HL-60 (cell line): ENCODE results near the gene CARD19.
A peak's percentile ranks its signal among the peaks of the same experiment; 100 is the strongest.

Experiments
- DNase-seq, 2 experiments: peaks; one replicate each; pipeline ENCODE4 v3.0.0-alpha.2; 2010 to 2020; ENCODE audit warnings: low read depth in 1 of 2, low spot score in 1 of 2
- H3K27ac ChIP-seq: fragments of 250-450 bp; sonication (Bioruptor Pico); replicated peaks from 2 replicates; pipeline ENCODE4 v1.5.1; 2020; ENCODE audit warnings: mild to moderate bottlenecking, moderate library complexity
- H3K27me3 ChIP-seq: fragments of 250-450 bp; sonication (Bioruptor Pico); 2 replicates; pipeline ENCODE4 v1.5.1; 2021; ENCODE audit warnings: mild to moderate bottlenecking, moderate library complexity; ENCODE audit not compliant: insufficient read depth, poor library complexity, severe bottlenecking
- H3K4me3 ChIP-seq: replicated peaks from 2 replicates; pipeline ENCODE4 v1.5.1; 2011; ENCODE audit warnings: mild to moderate bottlenecking, control low read depth, low read length; ENCODE audit not compliant: insufficient read depth
- GABPA ChIP-seq: IDR thresholded peaks from 2 replicates; pipeline ENCODE4 v1.6.1; 2012; ENCODE audit warnings: low read depth
- POLR2AphosphoS5 ChIP-seq: IDR thresholded peaks from 2 replicates; pipeline ENCODE4 v1.6.1; 2012; ENCODE audit warnings: low read depth
- SPI1 ChIP-seq: IDR thresholded peaks from 2 replicates; pipeline ENCODE4 v1.6.1; 2012; ENCODE audit warnings: low read depth, mild to moderate bottlenecking, borderline replicate concordance
- TF ChIP-seq, protein P1 (sequence below): IDR thresholded peaks from one replicate; pipeline ENCODE4 v1.5.1; 2011; ENCODE audit warnings: low read length, control low read depth, inconsistent platforms; ENCODE audit not compliant: insufficient read depth
- TF ChIP-seq, protein P2 (sequence below): IDR thresholded peaks from 2 replicates; pipeline ENCODE4 v1.6.1; 2012; ENCODE audit warnings: low read depth; ENCODE audit not compliant: insufficient replicate concordance

The CARD19 gene

DNA sequence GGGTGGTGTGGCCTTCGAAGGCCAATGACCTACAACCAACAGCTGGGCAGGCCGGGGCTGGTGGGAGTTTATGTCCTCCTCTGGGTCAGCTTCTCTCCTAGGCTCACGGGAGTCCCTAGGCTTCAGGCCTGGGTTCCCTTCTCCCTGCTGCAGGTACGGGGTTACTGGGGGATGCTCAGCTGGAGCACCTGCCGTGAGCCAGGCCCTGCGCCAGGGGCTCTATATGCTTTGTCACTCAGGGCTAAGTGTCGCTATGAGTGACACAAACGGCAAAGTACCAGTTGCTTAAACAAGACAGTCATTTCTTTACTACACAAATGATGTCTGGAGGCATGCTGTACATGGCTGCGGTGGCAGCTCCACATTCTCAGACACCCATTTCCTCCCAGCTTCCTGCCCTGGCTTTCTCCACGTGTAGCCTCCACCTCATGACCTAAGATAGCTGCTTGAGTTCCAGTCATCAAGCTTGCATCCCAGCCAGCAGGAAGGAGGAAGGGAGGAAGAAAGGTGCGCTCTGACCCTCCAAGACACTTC lies 60.5 kb downstream of the CARD19 start:
- TF ChIP-seq, protein P1, sequence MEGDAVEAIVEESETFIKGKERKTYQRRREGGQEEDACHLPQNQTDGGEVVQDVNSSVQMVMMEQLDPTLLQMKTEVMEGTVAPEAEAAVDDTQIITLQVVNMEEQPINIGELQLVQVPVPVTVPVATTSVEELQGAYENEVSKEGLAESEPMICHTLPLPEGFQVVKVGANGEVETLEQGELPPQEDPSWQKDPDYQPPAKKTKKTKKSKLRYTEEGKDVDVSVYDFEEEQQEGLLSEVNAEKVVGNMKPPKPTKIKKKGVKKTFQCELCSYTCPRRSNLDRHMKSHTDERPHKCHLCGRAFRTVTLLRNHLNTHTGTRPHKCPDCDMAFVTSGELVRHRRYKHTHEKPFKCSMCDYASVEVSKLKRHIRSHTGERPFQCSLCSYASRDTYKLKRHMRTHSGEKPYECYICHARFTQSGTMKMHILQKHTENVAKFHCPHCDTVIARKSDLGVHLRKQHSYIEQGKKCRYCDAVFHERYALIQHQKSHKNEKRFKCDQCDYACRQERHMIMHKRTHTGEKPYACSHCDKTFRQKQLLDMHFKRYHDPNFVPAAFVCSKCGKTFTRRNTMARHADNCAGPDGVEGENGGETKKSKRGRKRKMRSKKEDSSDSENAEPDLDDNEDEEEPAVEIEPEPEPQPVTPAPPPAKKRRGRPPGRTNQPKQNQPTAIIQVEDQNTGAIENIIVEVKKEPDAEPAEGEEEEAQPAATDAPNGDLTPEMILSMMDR = no peak
- TF ChIP-seq, protein P2, sequence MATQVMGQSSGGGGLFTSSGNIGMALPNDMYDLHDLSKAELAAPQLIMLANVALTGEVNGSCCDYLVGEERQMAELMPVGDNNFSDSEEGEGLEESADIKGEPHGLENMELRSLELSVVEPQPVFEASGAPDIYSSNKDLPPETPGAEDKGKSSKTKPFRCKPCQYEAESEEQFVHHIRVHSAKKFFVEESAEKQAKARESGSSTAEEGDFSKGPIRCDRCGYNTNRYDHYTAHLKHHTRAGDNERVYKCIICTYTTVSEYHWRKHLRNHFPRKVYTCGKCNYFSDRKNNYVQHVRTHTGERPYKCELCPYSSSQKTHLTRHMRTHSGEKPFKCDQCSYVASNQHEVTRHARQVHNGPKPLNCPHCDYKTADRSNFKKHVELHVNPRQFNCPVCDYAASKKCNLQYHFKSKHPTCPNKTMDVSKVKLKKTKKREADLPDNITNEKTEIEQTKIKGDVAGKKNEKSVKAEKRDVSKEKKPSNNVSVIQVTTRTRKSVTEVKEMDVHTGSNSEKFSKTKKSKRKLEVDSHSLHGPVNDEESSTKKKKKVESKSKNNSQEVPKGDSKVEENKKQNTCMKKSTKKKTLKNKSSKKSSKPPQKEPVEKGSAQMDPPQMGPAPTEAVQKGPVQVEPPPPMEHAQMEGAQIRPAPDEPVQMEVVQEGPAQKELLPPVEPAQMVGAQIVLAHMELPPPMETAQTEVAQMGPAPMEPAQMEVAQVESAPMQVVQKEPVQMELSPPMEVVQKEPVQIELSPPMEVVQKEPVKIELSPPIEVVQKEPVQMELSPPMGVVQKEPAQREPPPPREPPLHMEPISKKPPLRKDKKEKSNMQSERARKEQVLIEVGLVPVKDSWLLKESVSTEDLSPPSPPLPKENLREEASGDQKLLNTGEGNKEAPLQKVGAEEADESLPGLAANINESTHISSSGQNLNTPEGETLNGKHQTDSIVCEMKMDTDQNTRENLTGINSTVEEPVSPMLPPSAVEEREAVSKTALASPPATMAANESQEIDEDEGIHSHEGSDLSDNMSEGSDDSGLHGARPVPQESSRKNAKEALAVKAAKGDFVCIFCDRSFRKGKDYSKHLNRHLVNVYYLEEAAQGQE = no peak
- TF ChIP-seq GABPA (no peak), POLR2AphosphoS5 (no peak), SPI1 (no peak)
- Histone ChIP-seq H3K4me3 (no peak overlapping the region), H3K27me3 (no peaks in the 10 kb centered on the region), H3K27ac (no peak overlapping the region)
- no peak for DNase-seq

DNA sequence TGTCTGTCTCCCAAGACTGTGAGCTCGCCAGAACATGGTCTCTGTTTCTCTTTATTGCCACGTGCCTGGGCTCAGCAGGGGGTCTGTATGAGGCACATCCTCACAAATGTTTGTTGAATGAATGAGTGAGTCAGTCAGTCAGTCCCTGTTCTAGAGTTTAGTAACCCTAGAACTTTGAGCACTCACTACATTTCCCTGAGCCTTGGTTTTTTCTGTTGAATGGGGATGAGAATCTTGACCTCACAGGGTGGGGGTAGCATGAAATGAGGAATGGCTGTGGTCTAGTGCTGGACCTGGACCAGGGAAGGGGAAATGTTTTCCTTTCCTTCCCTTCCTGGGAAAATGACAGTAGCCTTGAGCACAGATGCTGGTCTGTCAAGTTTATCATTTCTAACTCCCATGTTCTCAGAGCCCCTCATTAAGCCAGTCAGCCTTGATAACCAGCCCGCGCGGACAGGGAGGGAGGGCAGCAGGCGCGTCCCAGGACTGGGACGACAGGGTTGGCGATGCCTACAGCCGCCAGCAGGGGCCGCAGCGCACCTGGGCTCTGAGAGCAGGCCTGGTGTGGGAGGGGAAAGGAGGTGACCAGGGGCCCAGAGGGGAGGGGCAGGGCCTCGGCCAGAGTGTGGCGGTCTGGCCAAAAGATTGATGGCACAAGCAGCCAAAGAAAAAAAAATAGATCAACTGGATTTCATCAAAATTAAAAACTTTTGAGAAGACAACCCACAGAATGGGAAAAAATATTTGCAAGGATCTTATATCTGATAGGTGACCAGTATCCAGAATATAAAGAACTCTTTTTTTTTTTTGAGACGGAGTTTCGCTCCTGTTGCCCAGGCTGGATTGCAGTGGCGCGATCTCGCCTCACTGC lies 63.8 kb downstream of the CARD19 start:
- no peak overlapping the region for H3K4me3 ChIP-seq
- no peaks in the 10 kb centered on the region for H3K27me3 ChIP-seq
- H3K27ac ChIP-seq = no peak overlapping the region
- DNase-seq = peak; percentile 54 to 73
- TF ChIP-seq, protein P1 = peak; percentile 67
- TF ChIP-seq POLR2AphosphoS5 = no peak

DNA sequence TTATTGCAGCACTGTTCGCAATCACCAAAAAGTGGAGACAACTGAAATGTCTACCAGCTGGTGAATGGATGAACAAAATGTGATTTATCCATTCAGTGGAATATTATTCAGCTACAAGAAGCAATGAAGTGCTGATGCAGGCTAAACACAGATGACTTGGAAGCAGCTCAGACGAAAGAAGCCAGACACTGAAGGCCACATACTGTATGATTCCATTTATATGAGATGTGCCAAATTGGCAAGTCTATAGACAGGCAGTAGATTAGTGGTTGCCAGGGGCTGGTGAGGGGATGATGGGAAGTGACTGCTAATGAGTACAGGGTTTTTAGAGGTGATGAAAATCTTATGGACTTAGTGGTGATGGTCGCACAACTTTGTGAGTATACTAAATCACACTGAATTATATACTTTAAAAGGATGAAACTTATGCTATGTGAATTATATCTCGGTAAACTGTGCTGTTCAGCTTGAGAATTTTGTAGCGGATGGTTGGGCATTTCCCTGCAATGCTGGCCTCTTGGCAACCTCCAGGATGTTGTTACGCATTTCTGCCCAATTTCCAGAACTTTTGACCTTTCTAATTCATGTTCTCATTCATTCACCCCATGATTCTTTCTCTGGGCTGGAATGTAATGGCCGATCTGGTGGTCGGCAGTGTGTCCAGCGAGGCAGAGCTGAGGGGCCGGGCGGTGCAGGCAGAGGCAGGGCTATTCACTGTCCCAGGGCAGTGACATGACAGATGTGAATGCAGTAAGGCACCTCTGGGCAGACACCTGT lies 66.0 kb downstream of the CARD19 start:
- TF ChIP-seq SPI1 = no peak
- no peak for DNase-seq
- Histone ChIP-seq H3K27me3 (no peaks in the 10 kb centered on the region), H3K27ac (no peak overlapping the region), H3K4me3 (no peak overlapping the region)
